Heart right ventricle (tissue), 16 donors: Measurements from ENCODE around the gene FAM200B. TPM values are rescaled to one million over a fixed set of nuclear protein-coding genes. Genes with fewer than 3 reads are reported as not detected.

Experiments
- ATAC-seq, 8 donors: fragments of 200-7000 bp; cut with Tn5 transposase; one replicate each; pipeline ENCODE4 v1.9.1; 2020; ENCODE audit warnings: mild to moderate bottlenecking in 8 of 8, moderate library complexity in 8 of 8, moderate number of reproducible peaks in 1 of 8
- DNase-seq, 2 donors: peaks; one replicate each; pipeline ENCODE4 v3.0.0-alpha.2; 2020
- H3K27ac ChIP-seq, 10 donors: fragments of 200-600 bp; sonication (generic) in 2 of 10; one replicate each; pipeline versions ENCODE4 v1.5.0 to v1.8.0; 2020 to 2022; ENCODE audit warnings: mild to moderate bottlenecking in 3 of 10
- H3K27me3 ChIP-seq, 7 donors: fragments of 200-600 bp; one replicate each; pipeline ENCODE4 v1.8.0; 2021 to 2022; ENCODE audit warnings: mild to moderate bottlenecking in 2 of 7
- H3K36me3 ChIP-seq, 9 donors: fragments of 200-600 bp; sonication (generic) in 1 of 9; one replicate each; pipeline versions ENCODE4 v1.5.0 to v1.8.0; 2020 to 2022; ENCODE audit warnings: mild to moderate bottlenecking in 2 of 9
- H3K4me1 ChIP-seq, 9 donors: fragments of 200-600 bp; sonication (generic) in 1 of 9; one replicate each; pipeline versions ENCODE4 v1.5.0 to v1.8.0; 2020 to 2022; ENCODE audit warnings: mild to moderate bottlenecking in 4 of 9
- H3K4me3 ChIP-seq, 10 donors: fragments of 200-600 bp; sonication (generic) in 2 of 10; one replicate each; pipeline versions ENCODE4 v1.5.0 to v1.8.0; 2020 to 2022; ENCODE audit warnings: mild to moderate bottlenecking in 7 of 10, moderate library complexity in 2 of 10
- H3K9me3 ChIP-seq, 11 donors: fragments of 200-600 bp in 10 of 11; sonication (generic) in 2 of 11; one replicate each; pipeline versions ENCODE4 v1.5.0 to v1.8.0; 2013 to 2022; ENCODE audit warnings: mild to moderate bottlenecking in 2 of 11, control low read depth in 1 of 11, moderate library complexity in 1 of 11
- CTCF ChIP-seq, 9 donors: fragments of 200-600 bp; sonication (generic) in 2 of 9; IDR thresholded peaks; one replicate each; pipeline versions ENCODE4 v1.5.0 to v1.8.0; 2021 to 2022; ENCODE audit warnings: antibody characterized with exemption in 9 of 9, mild to moderate bottlenecking in 5 of 9, moderate library complexity in 1 of 9
- WGBS, 2 donors: extraction: QIAGEN DNeasy Blood & Tissue Kit; methylation state at CpG; one replicate each; pipeline ENCODE4 v1.1.7; 2013; ENCODE audit warnings: inconsistent platforms in 1 of 2; 5-methylcytosine and 5-hydroxymethylcytosine counted together
- intact Hi-C, 10 donors: fragments of 100-400 bp; cut with DNase I; formaldehyde crosslinking; loops; one replicate each; pipeline versions ENCODE4 v1.11.1 to v1.14.2; 2022
- polyA plus RNA-seq, 2 donors: library from polyadenylated mRNA; stranded (reverse); fragments of 200-250 nt; gene quantifications; one replicate each; pipeline ENCODE4 v1.2.3, GENCODE V29; 2013
- total RNA-seq, 10 donors: library from RNA; stranded (reverse); fragmentation: NEBNext Ultra II Directional in 3 of 10; extraction: Animal tissue kit (Norgen Biotek cat#: 25700) in 3 of 10; gene quantifications; one replicate each; pipeline versions ENCODE4 v1.2.1 to v1.2.4, GENCODE V29; 2021 to 2023
- donor health status: Arrhythmogenic right ventricular cardiomyopathy.
- donor health status: ischemic (EF 13 %, LVEDD 7.1; RV severe dilation, severe dysfunction).
- donor health status: healthy with polysubstance abuse.
- donor health status: DM: no; HTN: yes; CAD: no.
- donor health status: DM: no; HTN: no; CAD: no.
- donor health status: ischemic (EF 25% LVEDD 6.9; RV normal size, moderate dysfunction).
- donor health status: ischemic (EF 25% LVEDD 5.7; RV mildly dilated, moderate dysfunction).
- donor health status: healthy.
- donor health status: DM: yes; HTN: yes; CAD: no.
- donor health status: Ischemic cardiomyopathy.
- donor health status: ischemic (EF 35%, LVEDD 5.7; RV mildly dilated, moderate dysfunction).
- donor health status: nonischemic (EF 11% LVEDD 7.7; RV severe dilation, severe dysfunction).
- donor health status: DM: yes; HTN: yes; CAD: no.
- donor health status: PGD.
- donor health status: ischemic (EF 29% LVEDD 5.4; RV normal size, mild dysfunction).
- donor health status: nonischemic (EF 23%, LVEDD 6.1; RV moderate dilation, normal function).

FAM200B gene
- total and polyA plus RNA-seq, 12 donors: 19.7 to 38.7 (median 29.3) TPM

- intact Hi-C loops: loop anchor here in 4 of 10 donors (5.0 to 10.0 kb wide), 6 partner anchors 184 to 656 kb away; partner anchors contain the start of gene CPEB2 (in 2 of the 4)
- H3K4me3 ChIP-seq: peak overlapping the region in 1 of 10 donors; percentile 72
- WGBS, 2 donors: 96% methylated on average over 2 of the region's 2 CpGs
- DNase-seq (no peak), ATAC-seq (no peak)
- H3K27ac ChIP-seq: peak overlapping the region in 2 of 10 donors; percentile 40 to 100
- TF ChIP-seq CTCF (IDR thresholded peaks at IDR 0.05): no peak
- peaks cover 0 to 52% (median 8%) of the 10 kb centered on the region in 9 donors for H3K4me1 ChIP-seq
- H3K36me3 ChIP-seq: no peaks in the 10 kb centered on the region
- H3K27me3 ChIP-seq: no peaks in the 10 kb centered on the region
- no peaks in the 10 kb centered on the region for H3K9me3 ChIP-seq
Measured at GRCh38 chr4:15658781-15659180, 22.8 kb upstream of the FAM200B start.

- peak in 2 of 8 donors; percentile 12 to 27 for ATAC-seq
- intact Hi-C loops: loop anchor here in 4 of 10 donors (5.0 to 10.0 kb wide), 6 partner anchors 185 to 658 kb away; partner anchors contain the start of gene CPEB2 (in 2 of the 4)
Measured at GRCh38 chr4:15659768-15660570, 21.7 kb upstream of the FAM200B start.

GRCh38 chr4:15665753-15666365 is 15.8 kb upstream of the FAM200B start:
- intact Hi-C loops: no loop called here
- Histone ChIP-seq H3K4me3 (peak overlapping the region in 1 of 10 donors; percentile 13), H3K9me3 (no peaks in the 10 kb centered on the region), H3K27me3 (no peaks in the 10 kb centered on the region), H3K36me3 (no peaks in the 10 kb centered on the region), H3K27ac (peak overlapping the region in 7 of 10 donors; percentile 36 to 88 (median 53)), H3K4me1 (peaks cover 0 to 43% (median 5%) of the 10 kb centered on the region in 9 donors)
- WGBS, 2 donors: 75 to 79% methylated on average over 3 of the region's 3 CpGs
- ATAC-seq (peak in 7 of 8 donors; percentile 16 to 92 (median 79)), DNase-seq (peak in 1 of 2 donors; percentile 16)
- TF ChIP-seq CTCF (IDR thresholded peaks at IDR 0.05): no peak

More at GRCh38 chr4:15659768-15660570, 21.7 kb upstream of the FAM200B start:
- DNase-seq: no peak
- 81 to 99% methylated on average over 5 of the region's 5 CpGs for WGBS, 2 donors
- Histone ChIP-seq H3K9me3 (no peaks in the 10 kb centered on the region), H3K27me3 (no peaks in the 10 kb centered on the region), H3K27ac (peak overlapping the region in 4 of 10 donors; percentile 5 to 100 (median 28)), H3K4me1 (peaks cover 0 to 59% (median 5%) of the 10 kb centered on the region in 9 donors), H3K36me3 (no peaks in the 10 kb centered on the region), H3K4me3 (peak overlapping the region in 1 of 10 donors; percentile 72)
- no peak for TF ChIP-seq CTCF (IDR thresholded peaks at IDR 0.05)

GRCh38 chr4:15667006-15667405 is 14.6 kb upstream of the FAM200B start:
- WGBS, 2 donors: 63 to 72% methylated on average over 4 of the region's 4 CpGs
- no peak for ATAC-seq
- Histone ChIP-seq H3K27ac (peak overlapping the region in 1 of 10 donors; percentile 88), H3K4me3 (no peak overlapping the region), H3K4me1 (peaks cover 0 to 42% (median 5%) of the 10 kb centered on the region in 9 donors), H3K27me3 (no peaks in the 10 kb centered on the region), H3K36me3 (no peaks in the 10 kb centered on the region), H3K9me3 (no peaks in the 10 kb centered on the region)
- no peak for DNase-seq
- intact Hi-C loops: no loop called here
- TF ChIP-seq CTCF (IDR thresholded peaks at IDR 0.05): no peak
